K562 (cell line): ENCODE measurements around the gene MGAT4B. TPM values are rescaled to one million over a fixed set of nuclear protein-coding genes. Genes with fewer than 3 reads are reported as not detected.

Source experiments
- CBFA2T3 ChIP-seq: fragments of 450-650 bp; IDR thresholded peaks from 2 replicates; pipeline ENCODE4 v1.6.1; 2017
- CBX2 ChIP-seq: fragments of 200-600 bp; sonication (generic); IDR thresholded peaks from one replicate; pipeline ENCODE4 v1.6.1; 2012; ENCODE audit warnings: mild to moderate bottlenecking, low read length, inconsistent platforms; ENCODE audit not compliant: insufficient read depth, poor library complexity, severe bottlenecking
- DNMT1 ChIP-seq: fragments of 450-650 bp; IDR thresholded peaks from 2 replicates; pipeline ENCODE4 v1.6.1; 2016; ENCODE audit warnings: antibody characterized with exemption, mild to moderate bottlenecking
- FOXA1 ChIP-seq: fragments of 450-650 bp; IDR thresholded peaks from 2 replicates; pipeline ENCODE4 v1.6.1; 2016; ENCODE audit warnings: mild to moderate bottlenecking, borderline replicate concordance
- HDAC1 ChIP-seq, 2 experiments: fragments of 450-650 bp; IDR thresholded peaks; 2 replicates each; pipeline ENCODE4 v1.6.1; 2016 to 2017; ENCODE audit warnings: inconsistent platforms in 1 of 2, mild to moderate bottlenecking in 1 of 2, moderate library complexity in 1 of 2
- KDM4B ChIP-seq, 2 experiments: fragments of 450-650 bp in 1 of 2; sonication (generic) in 1 of 2; IDR thresholded peaks; 2 replicates each; pipeline ENCODE4 v1.6.1; 2016 to 2017; ENCODE audit warnings: borderline replicate concordance in 2 of 2, antibody characterized with exemption in 1 of 2, low read depth in 1 of 2, mild to moderate bottlenecking in 1 of 2
- MCM3 ChIP-seq: fragments of 450-650 bp; IDR thresholded peaks from 2 replicates; pipeline ENCODE4 v1.6.1; 2016
- MEF2D ChIP-seq: conservative IDR thresholded peaks from 2 replicates; pipeline ENCODE4 v1.6.1; 2016; ENCODE audit warnings: low read depth, missing genetic modification characterization, missing compliant biosample characterization
- MIER1 ChIP-seq: fragments of 450-650 bp; IDR thresholded peaks from 2 replicates; pipeline ENCODE4 v1.6.1; 2016; ENCODE audit warnings: antibody characterized with exemption, mild to moderate bottlenecking, low read depth
- MTA1 ChIP-seq: fragments of 450-650 bp; IDR thresholded peaks from 2 replicates; pipeline ENCODE4 v1.6.1; 2017; ENCODE audit warnings: borderline replicate concordance
- NFRKB ChIP-seq: fragments of 450-650 bp; IDR thresholded peaks from 2 replicates; pipeline ENCODE4 v1.6.1; 2016; ENCODE audit warnings: low read depth
- PTBP1 ChIP-seq: fragments of 200-400 bp; formaldehyde crosslinking; IDR thresholded peaks from 2 replicates; pipeline ENCODE4 v1.6.1; 2017; ENCODE audit warnings: low read depth, low read length
- SAFB2 ChIP-seq: fragments of 200-400 bp; formaldehyde crosslinking; IDR thresholded peaks from 2 replicates; pipeline ENCODE4 v1.6.1; 2018; ENCODE audit warnings: borderline replicate concordance, low read length, low read depth, moderate library complexity; ENCODE audit not compliant: severe bottlenecking
- SAP30 ChIP-seq: fragments of 200-600 bp; sonication (generic); IDR thresholded peaks from 2 replicates; pipeline ENCODE4 v1.6.1; 2012; ENCODE audit warnings: borderline replicate concordance, low read depth, mild to moderate bottlenecking, moderate library complexity, low read length, control low read depth, inconsistent platforms; ENCODE audit not compliant: insufficient read depth, poor library complexity, severe bottlenecking
- SMAD3 ChIP-seq: fragments of 450-650 bp; formaldehyde crosslinking; conservative IDR thresholded peaks from 2 replicates; pipeline ENCODE4 v1.4.0; 2020; ENCODE audit warnings: mild to moderate bottlenecking
- SMARCA4 ChIP-seq: fragments of 450-650 bp; IDR thresholded peaks from 2 replicates; pipeline ENCODE4 v1.6.1; 2016
- SMARCA5 ChIP-seq: fragments of 450-650 bp; IDR thresholded peaks from 2 replicates; pipeline ENCODE4 v1.6.1; 2016
- SRSF9 ChIP-seq: fragments of 200-400 bp; formaldehyde crosslinking; IDR thresholded peaks from 2 replicates; pipeline ENCODE4 v1.6.1; 2017; ENCODE audit warnings: low read depth, low read length, borderline replicate concordance
- TAF7 ChIP-seq: fragments of 450-650 bp; IDR thresholded peaks from 2 replicates; pipeline ENCODE4 v1.6.1; 2016; ENCODE audit warnings: missing genetic modification characterization, missing compliant biosample characterization
- TBL1XR1 ChIP-seq, 2 experiments: IDR thresholded peaks; 2 replicates each; pipeline ENCODE4 v1.6.1; 2012; ENCODE audit warnings: improper control_type of control experiment in 2 of 2, low read length in 2 of 2, mild to moderate bottlenecking in 1 of 2
- TCF7L2 ChIP-seq: fragments of 150-350 bp; IDR thresholded peaks from 2 replicates; pipeline ENCODE4 v1.6.1; 2016; ENCODE audit warnings: low read depth, mild to moderate bottlenecking, low read length, moderate library complexity
- ZEB2 ChIP-seq: fragments of 450-650 bp; IDR thresholded peaks from 2 replicates; pipeline ENCODE4 v1.6.1; 2016
- ZKSCAN3 ChIP-seq: fragments of 250-450 bp; sonication (Bioruptor Pico); IDR thresholded peaks from 2 replicates; pipeline ENCODE4 v1.4.0; 2020
- ZNF644 ChIP-seq: fragments of 200-800 bp; sonication (Bioruptor generic); IDR thresholded peaks from 2 replicates; pipeline ENCODE4 v1.6.1; 2016; ENCODE audit warnings: low read depth, missing genetic modification characterization, missing compliant biosample characterization
- ZNF668 ChIP-seq: fragments of 250-450 bp; sonication (Bioruptor Pico); IDR thresholded peaks from 2 replicates; pipeline ENCODE4 v1.8.0; 2022; ENCODE audit warnings: mild to moderate bottlenecking, inconsistent platforms
- ZSCAN29 ChIP-seq: fragments of 450-650 bp; IDR thresholded peaks from 2 replicates; pipeline ENCODE4 v1.6.1; 2017
- polyA plus RNA-seq, 8 experiments: library from polyadenylated mRNA; depleted of rRNA in 4 of 8; stranded (reverse) in 5 of 8; unstranded in 3 of 8; fragments of >200 nt; fragmentation: Nextera tagmentation in 2 of 8; fragmentation: Illumina TruSeq in 1 of 8; extraction: Ambion mirVana in 2 of 8; extraction: Trizol in 1 of 8; gene quantifications; 2 replicates each; pipeline versions ENCODE4 v1.2.1 to v1.2.3, GENCODE V29; 2011 to 2014; ENCODE audit warnings: inconsistent platforms in 1 of 8, missing spikeins in 1 of 8
- total RNA-seq, 7 experiments: library from RNA; depleted of rRNA in 6 of 7; stranded (reverse); fragments of >200 nt in 6 of 7; fragmentation: Illumina TruSeq in 2 of 7; extraction: Trizol in 2 of 7; gene quantifications; 2 replicates each; pipeline versions ENCODE4 v1.2.1 to v1.2.3, GENCODE V29; 2011 to 2021; ENCODE audit warnings: low replicate concordance in 1 of 7
- TF ChIP-seq, protein P1 (sequence below): fragments of 450-650 bp; IDR thresholded peaks from 2 replicates; pipeline ENCODE4 v1.6.1; 2016; ENCODE audit warnings: antibody characterized with exemption
- TF ChIP-seq, protein P2 (sequence below): fragments of 200-800 bp; sonication (Bioruptor generic); IDR thresholded peaks from 2 replicates; pipeline ENCODE4 v1.6.1; 2017; ENCODE audit warnings: missing genetic modification characterization, missing compliant biosample characterization

MGAT4B gene
- total and polyA plus RNA-seq, 9 of the 15 experiments (the other 6 are each of a cell fraction or from before 2014, with no cell fraction given): 0.34 to 133 (median 75.4) TPM

DNA sequence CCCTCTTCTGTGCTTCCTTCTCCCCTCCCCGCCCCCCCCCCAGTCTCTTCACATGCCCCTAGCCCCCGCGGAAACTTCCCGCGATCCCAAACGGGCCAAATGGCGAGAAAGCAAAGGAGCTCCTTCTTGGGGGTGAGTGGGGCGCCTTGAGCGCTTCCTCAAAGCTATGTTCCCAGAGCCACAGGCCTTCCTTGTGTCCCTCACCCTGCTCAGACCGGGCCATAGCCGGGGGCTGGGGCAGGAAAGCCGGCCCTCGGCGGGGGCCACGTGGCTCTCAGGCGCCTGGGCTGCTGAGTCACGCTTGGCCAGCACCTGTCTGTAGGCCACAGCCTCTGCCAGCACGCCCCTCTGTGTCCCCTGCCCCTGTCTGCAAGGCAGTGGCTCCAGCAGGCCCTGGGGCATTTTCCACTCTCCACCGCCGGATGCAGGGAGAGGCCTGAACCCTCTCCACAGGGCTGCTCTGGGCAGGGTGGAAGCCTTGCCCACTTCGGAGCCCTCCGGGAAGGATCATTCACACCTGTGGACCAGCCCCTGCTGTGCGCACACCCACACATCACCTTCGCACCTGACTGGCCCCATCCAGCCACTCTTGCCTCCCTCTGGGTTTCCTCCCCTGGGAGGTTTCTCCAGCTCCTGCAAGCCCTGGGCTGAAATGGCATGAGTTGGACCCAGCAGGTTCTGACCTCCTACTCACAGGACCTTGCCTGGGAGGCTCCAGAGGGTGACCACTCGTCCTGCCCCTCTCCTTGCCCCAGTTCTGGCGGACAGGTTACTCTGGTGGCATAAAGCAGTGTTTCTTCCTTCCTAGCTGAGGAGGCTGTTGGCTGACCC, 12.8 kb upstream of the MGAT4B start (continued):
- TF ChIP-seq DNMT1 (no peak), SMARCA4 (no peak), TAF7 (no peak), NFRKB (0 out of 2 replicates have a peak, but pooled peaks have one; percentile 61), ZNF668 (CRISPR knock-in tag) (peak; percentile 91), KDM4B (IDR thresholded peaks at IDR 0.05; ENCODE audit: borderline replicate concordance in 2 of 2, low read depth in 1 of 2) (0 out of 4 replicates have a peak, but pooled peaks of 1 of the 2 experiments have one; percentile 3), CBFA2T3 (no peak), TCF7L2 (no peak), ZSCAN29 (no peak), ZKSCAN3 (CRISPR knock-in tag) (peak; percentile 26; the same call in 1 of the 2 replicates), CBX2 (no peak), MTA1 (no peak; the same call in 1 of the 2 replicates), TBL1XR1 (IDR thresholded peaks at IDR 0.05; ENCODE audit: low read length in 2 of 2) (no peak), MIER1 (no peak), ZNF644 (tag) (peak; percentile 93), PTBP1 (no peak), MCM3 (no peak), MEF2D (peak; percentile 53; the same call in 1 of the 2 replicates), SMARCA5 (no peak), HDAC1 (IDR thresholded peaks at IDR 0.05) (no peak; a peak in 1 of 4 replicates), SRSF9 (no peak), FOXA1 (no peak), SAP30 (no peak), SMAD3 (CRISPR knock-in tag) (peak; percentile 93), SAFB2 (no peak), ZEB2 (peak; percentile 55)
- TF ChIP-seq, protein P1, sequence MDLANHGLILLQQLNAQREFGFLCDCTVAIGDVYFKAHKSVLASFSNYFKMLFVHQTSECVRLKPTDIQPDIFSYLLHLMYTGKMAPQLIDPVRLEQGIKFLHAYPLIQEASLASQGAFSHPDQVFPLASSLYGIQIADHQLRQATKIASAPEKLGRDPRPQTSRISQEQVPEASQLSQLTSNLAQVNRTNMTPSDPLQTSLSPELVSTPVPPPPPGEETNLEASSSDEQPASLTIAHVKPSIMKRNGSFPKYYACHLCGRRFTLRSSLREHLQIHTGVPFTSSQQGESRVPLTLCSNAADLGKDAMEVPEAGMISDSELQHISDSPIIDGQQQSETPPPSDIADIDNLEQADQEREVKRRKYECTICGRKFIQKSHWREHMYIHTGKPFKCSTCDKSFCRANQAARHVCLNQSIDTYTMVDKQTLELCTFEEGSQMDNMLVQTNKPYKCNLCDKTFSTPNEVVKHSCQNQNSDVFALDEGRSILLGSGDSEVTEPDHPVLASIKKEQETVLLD: no peak
- TF ChIP-seq, protein P2, sequence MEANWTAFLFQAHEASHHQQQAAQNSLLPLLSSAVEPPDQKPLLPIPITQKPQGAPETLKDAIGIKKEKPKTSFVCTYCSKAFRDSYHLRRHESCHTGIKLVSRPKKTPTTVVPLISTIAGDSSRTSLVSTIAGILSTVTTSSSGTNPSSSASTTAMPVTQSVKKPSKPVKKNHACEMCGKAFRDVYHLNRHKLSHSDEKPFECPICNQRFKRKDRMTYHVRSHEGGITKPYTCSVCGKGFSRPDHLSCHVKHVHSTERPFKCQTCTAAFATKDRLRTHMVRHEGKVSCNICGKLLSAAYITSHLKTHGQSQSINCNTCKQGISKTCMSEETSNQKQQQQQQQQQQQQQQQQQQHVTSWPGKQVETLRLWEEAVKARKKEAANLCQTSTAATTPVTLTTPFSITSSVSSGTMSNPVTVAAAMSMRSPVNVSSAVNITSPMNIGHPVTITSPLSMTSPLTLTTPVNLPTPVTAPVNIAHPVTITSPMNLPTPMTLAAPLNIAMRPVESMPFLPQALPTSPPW (CRISPR knock-in tag): peak; percentile 64; the same call in 1 of the 2 replicates
